Activated T-cell treated with anti-CD3 and anti-CD28 coated beads, Interleukin-2, amount 50 U/mL, for 72 hours (primary cell): Measurements from ENCODE around the gene SGCD. TPM values are rescaled to one million over a fixed set of nuclear protein-coding genes. Genes with fewer than 3 reads are reported as not detected.
"Not testable (repeated sequence)": the region's sequence is repeated elsewhere in the genome, so short reads cannot be mapped to it uniquely, and the experiment has no call there.

ENCODE experiments used
- ATAC-seq, 2 donors: fragments of 150-1000 bp; cut with Tn5 transposase; replicated peaks in 1 of 2; 2 replicates each; pipeline ENCODE4 v1.10.0; 2021; ENCODE audit warnings: moderate library complexity in 2 of 2, mild to moderate bottlenecking in 1 of 2
- DNase-seq, 2 donors: peaks; one replicate each; pipeline ENCODE4 v3.0.0; 2021 to 2022; ENCODE audit warnings: mixed read lengths in 1 of 2
- H3K27ac Mint-ChIP-seq: one replicate; pipeline ENCODE4 v1.8.0; 2022; ENCODE audit warnings: mild to moderate bottlenecking, moderate library complexity, mixed read lengths
- H3K27me3 Mint-ChIP-seq: one replicate; pipeline ENCODE4 v1.8.0; 2022; ENCODE audit warnings: low read depth, mixed read lengths
- H3K36me3 Mint-ChIP-seq, 2 donors: one replicate each; pipeline ENCODE4 v1.8.0; 2022; ENCODE audit warnings: mixed read lengths in 2 of 2, mild to moderate bottlenecking in 1 of 2; ENCODE audit not compliant: insufficient read depth in 2 of 2
- H3K4me1 Mint-ChIP-seq: one replicate; pipeline ENCODE4 v1.8.0; 2022; ENCODE audit warnings: low read depth, mixed read lengths
- H3K4me3 Mint-ChIP-seq, 2 donors: one replicate each; pipeline ENCODE4 v1.8.0; 2022; ENCODE audit warnings: mild to moderate bottlenecking in 2 of 2, mixed read lengths in 2 of 2, moderate library complexity in 2 of 2
- H3K9me3 Mint-ChIP-seq, 2 donors: one replicate each; pipeline ENCODE4 v1.8.0; 2022; ENCODE audit warnings: mixed read lengths in 2 of 2
- total RNA-seq, 2 donors: library from RNA; stranded (reverse); gene quantifications; one replicate each; pipeline ENCODE4 v1.2.3, GENCODE V29; 2022

The SGCD gene
- total RNA-seq, 2 donors from 2014 or later, result 0.07 TPM; not detected in 1

- ATAC-seq (no peak), DNase-seq (no peak)
- Mint-ChIP-seq H3K9me3 (no peaks in the 10 kb centered on the region), H3K36me3 (peaks cover 0 to 1% of the 10 kb centered on the region in 2 donors), H3K27ac (no peak overlapping the region), H3K4me1 (no peaks in the 10 kb centered on the region), H3K27me3 (no peaks in the 10 kb centered on the region), H3K4me3 (no peak overlapping the region)
Observed at GRCh38 chr5:156631005-156631404, 304.0 kb downstream of the SGCD start.

GRCh38 chr5:156634301-156634700 lies 307.3 kb downstream of the SGCD start:
- DNase-seq, result no peak
- no peak for ATAC-seq
- Mint-ChIP-seq H3K36me3 (peaks cover 0 to 1% of the 10 kb centered on the region in 2 donors), H3K27ac (no peak overlapping the region), H3K9me3 (no peaks in the 10 kb centered on the region), H3K4me1 (no peaks in the 10 kb centered on the region), H3K4me3 (no peak overlapping the region), H3K27me3 (peaks cover 9% of the 10 kb centered on the region)

- no peaks in the 10 kb centered on the region for H3K4me1 Mint-ChIP-seq
- no peak for ATAC-seq
- no peak overlapping the region for H3K4me3 Mint-ChIP-seq
Observed at GRCh38 chr5:156640691-156641241, 313.8 kb downstream of the SGCD start.

GRCh38 chr5:156641686-156642085 lies 314.7 kb downstream of the SGCD start:
- Mint-ChIP-seq H3K27me3 (peaks cover 26% of the 10 kb centered on the region), H3K36me3 (no peaks in the 10 kb centered on the region), H3K4me3 (no peak overlapping the region)

More at GRCh38 chr5:156640691-156641241, 313.8 kb downstream of the SGCD start:
- peaks cover 18% of the 10 kb centered on the region for H3K27me3 Mint-ChIP-seq
- H3K9me3 Mint-ChIP-seq, result no peaks in the 10 kb centered on the region
- no peak for DNase-seq
- no peaks in the 10 kb centered on the region for H3K36me3 Mint-ChIP-seq
- H3K27ac Mint-ChIP-seq, result no peak overlapping the region

GRCh38 chr5:156647034-156647451 lies 320.1 kb downstream of the SGCD start:
- ATAC-seq (no peak), DNase-seq (no peak)
- Mint-ChIP-seq H3K4me3 (no peak overlapping the region), H3K9me3 (no peaks in the 10 kb centered on the region), H3K27ac (no peak overlapping the region), H3K36me3 (no peaks in the 10 kb centered on the region), H3K27me3 (peaks cover 16% of the 10 kb centered on the region), H3K4me1 (no peaks in the 10 kb centered on the region)

More at GRCh38 chr5:156641686-156642085, 314.7 kb downstream of the SGCD start:
- DNase-seq (no peak), ATAC-seq (no peak)
- H3K9me3 Mint-ChIP-seq, result no peaks in the 10 kb centered on the region
- H3K4me1 Mint-ChIP-seq, result no peaks in the 10 kb centered on the region
- no peak overlapping the region for H3K27ac Mint-ChIP-seq

DNA sequence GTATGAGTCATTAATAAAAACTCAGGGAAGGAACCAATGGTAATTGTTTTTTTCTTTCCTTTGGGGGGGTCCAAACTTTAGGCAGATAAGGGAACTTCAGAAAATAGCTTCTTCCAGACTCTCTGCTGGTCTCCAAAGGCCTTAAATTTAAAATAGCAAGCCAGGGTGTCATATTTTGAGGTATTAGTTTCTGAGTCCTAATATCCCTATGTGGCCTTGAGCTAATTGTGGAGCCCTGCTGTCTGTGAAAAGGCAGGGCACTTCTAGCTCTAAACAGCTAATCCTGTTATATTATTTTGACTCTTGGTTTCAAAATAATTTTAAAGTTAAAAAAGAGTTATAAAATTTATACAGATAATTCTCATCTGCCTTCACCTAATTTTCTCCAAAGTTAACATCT lies 327.5 kb downstream of the SGCD start:
- Mint-ChIP-seq H3K27ac (no peak overlapping the region), H3K9me3 (no peaks in the 10 kb centered on the region), H3K4me1 (no peaks in the 10 kb centered on the region), H3K4me3 (no peak overlapping the region), H3K27me3 (peaks cover 16% of the 10 kb centered on the region), H3K36me3 (no peaks in the 10 kb centered on the region)
- DNase-seq (no peak), ATAC-seq (no peak)

GRCh38 chr5:156655732-156656131 lies 328.8 kb downstream of the SGCD start:
- H3K4me1 Mint-ChIP-seq, result no peaks in the 10 kb centered on the region
- H3K4me3 Mint-ChIP-seq, result no peak overlapping the region
- H3K9me3 Mint-ChIP-seq, result no peaks in the 10 kb centered on the region
- peaks cover 16% of the 10 kb centered on the region for H3K27me3 Mint-ChIP-seq
- DNase-seq, result no peak
- ATAC-seq, result no peak
- H3K36me3 Mint-ChIP-seq, result no peaks in the 10 kb centered on the region
- no peak overlapping the region for H3K27ac Mint-ChIP-seq

DNA sequence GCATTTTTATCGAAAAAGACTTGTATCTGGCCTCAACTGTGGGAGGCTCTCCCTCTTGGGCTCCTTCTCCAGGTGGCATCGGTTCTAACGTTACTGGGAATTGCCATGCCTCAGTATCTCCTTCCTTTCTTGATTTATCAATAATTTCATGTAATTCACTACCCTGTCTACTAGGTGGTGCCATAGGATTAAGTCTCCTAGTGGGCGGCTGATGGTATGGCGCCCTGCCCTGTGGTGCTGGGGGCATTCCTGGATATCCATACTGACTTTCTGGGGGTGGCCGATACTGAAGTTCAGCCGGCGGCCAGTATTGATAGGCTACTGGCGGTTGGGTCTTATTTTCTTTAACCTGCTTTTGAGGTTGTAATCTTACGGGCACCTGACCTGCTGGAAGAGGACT lies 337.9 kb downstream of the SGCD start:
- not testable (repeated sequence) for H3K36me3 Mint-ChIP-seq, H3K4me3 Mint-ChIP-seq, H3K27me3 Mint-ChIP-seq, ATAC-seq, H3K4me1 Mint-ChIP-seq, H3K27ac Mint-ChIP-seq, H3K9me3 Mint-ChIP-seq
- DNase-seq, result peak; percentile 13 to 16

GRCh38 chr5:156666686-156667085 lies 339.7 kb downstream of the SGCD start:
- not testable (repeated sequence) for ATAC-seq, H3K4me1 Mint-ChIP-seq, H3K27me3 Mint-ChIP-seq, DNase-seq, H3K9me3 Mint-ChIP-seq, H3K27ac Mint-ChIP-seq, H3K4me3 Mint-ChIP-seq, H3K36me3 Mint-ChIP-seq

DNA sequence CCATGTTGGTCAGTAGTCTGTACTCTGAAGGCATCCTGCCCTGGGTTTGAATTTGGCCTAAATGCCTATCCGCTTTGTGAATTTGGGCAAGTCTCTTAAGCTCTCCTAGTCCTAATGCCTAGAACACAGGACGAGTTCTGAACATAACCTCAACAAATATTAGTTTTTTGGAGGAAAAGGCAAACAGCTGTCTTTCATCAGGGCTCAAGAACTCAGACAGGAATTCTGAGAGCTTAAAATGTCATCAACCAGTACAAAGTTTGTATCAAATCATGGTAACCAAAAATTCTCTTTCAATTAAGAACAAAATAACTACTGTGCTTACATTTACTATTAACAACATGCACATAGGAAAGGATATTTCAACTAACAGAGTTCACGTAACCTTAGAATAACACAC lies 340.7 kb downstream of the SGCD start:
- Mint-ChIP-seq H3K27ac (no peak overlapping the region), H3K4me1 (no peaks in the 10 kb centered on the region), H3K9me3 (peaks cover 0 to 2% of the 10 kb centered on the region in 2 donors), H3K27me3 (peaks cover 11% of the 10 kb centered on the region), H3K4me3 (no peak overlapping the region), H3K36me3 (no peaks in the 10 kb centered on the region)
- DNase-seq (no peak), ATAC-seq (no peak)

GRCh38 chr5:156669416-156669815 lies 342.5 kb downstream of the SGCD start:
- ATAC-seq, result no peak
- Mint-ChIP-seq H3K36me3 (no peaks in the 10 kb centered on the region), H3K9me3 (peaks cover 0 to 2% of the 10 kb centered on the region in 2 donors), H3K4me3 (no peak overlapping the region), H3K27me3 (peaks cover 17% of the 10 kb centered on the region), H3K27ac (no peak overlapping the region), H3K4me1 (no peaks in the 10 kb centered on the region)
- no peak for DNase-seq

GRCh38 chr5:156670615-156671014 lies 343.7 kb downstream of the SGCD start:
- ATAC-seq (no peak), DNase-seq (no peak)
- Mint-ChIP-seq H3K36me3 (no peaks in the 10 kb centered on the region), H3K27me3 (peaks cover 17% of the 10 kb centered on the region), H3K9me3 (peaks cover 0 to 2% of the 10 kb centered on the region in 2 donors), H3K4me3 (no peak overlapping the region), H3K4me1 (no peaks in the 10 kb centered on the region), H3K27ac (no peak overlapping the region)

GRCh38 chr5:156675395-156675794 lies 348.4 kb downstream of the SGCD start:
- no peaks in the 10 kb centered on the region for H3K36me3 Mint-ChIP-seq
- DNase-seq, result no peak
- H3K4me3 Mint-ChIP-seq, result no peak overlapping the region
- peaks cover 10% of the 10 kb centered on the region for H3K27me3 Mint-ChIP-seq
- no peak for ATAC-seq
- peaks cover 0 to 2% of the 10 kb centered on the region in 2 donors for H3K9me3 Mint-ChIP-seq
- H3K4me1 Mint-ChIP-seq, result no peaks in the 10 kb centered on the region
- no peak overlapping the region for H3K27ac Mint-ChIP-seq

DNA sequence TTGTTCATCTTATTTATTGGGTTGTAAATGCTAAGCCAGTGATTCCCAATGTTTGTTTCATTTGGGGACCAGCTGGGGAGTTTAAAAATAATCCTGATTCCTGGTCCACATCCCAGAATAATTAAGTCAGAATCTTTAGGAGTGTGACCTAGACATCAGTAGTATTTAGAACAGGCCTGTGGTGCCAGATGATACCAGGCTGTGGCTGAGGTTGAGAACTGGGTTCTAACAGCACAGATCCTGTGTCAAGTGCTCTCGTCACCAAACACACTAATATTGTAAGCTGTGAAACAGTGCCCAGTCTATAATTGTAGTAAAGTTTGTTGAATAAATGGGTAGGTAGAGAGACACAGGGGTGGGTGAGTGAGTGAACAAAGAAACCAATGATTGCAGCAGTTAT lies 351.0 kb downstream of the SGCD start:
- DNase-seq, result no peak
- no peak for ATAC-seq
- H3K27me3 Mint-ChIP-seq, result peaks cover 13% of the 10 kb centered on the region

More for the DNA sequence above, 351.0 kb downstream of the SGCD start:
- H3K4me3 Mint-ChIP-seq, result no peak overlapping the region
- no peaks in the 10 kb centered on the region for H3K9me3 Mint-ChIP-seq
- no peak overlapping the region for H3K27ac Mint-ChIP-seq
- no peaks in the 10 kb centered on the region for H3K4me1 Mint-ChIP-seq
- no peaks in the 10 kb centered on the region for H3K36me3 Mint-ChIP-seq
